HuH-7 (cell line): ENCODE data around the gene ADGRG1.
"Not testable (repeated sequence)": the region's sequence is repeated elsewhere in the genome, so short reads cannot be mapped to it uniquely, and the experiment has no call there.

ENCODE experiments used
- DNase-seq: peaks from one replicate; pipeline ENCODE4 v3.0.0; 2011; ENCODE audit warnings: low spot score

The ADGRG1 gene

DNA sequence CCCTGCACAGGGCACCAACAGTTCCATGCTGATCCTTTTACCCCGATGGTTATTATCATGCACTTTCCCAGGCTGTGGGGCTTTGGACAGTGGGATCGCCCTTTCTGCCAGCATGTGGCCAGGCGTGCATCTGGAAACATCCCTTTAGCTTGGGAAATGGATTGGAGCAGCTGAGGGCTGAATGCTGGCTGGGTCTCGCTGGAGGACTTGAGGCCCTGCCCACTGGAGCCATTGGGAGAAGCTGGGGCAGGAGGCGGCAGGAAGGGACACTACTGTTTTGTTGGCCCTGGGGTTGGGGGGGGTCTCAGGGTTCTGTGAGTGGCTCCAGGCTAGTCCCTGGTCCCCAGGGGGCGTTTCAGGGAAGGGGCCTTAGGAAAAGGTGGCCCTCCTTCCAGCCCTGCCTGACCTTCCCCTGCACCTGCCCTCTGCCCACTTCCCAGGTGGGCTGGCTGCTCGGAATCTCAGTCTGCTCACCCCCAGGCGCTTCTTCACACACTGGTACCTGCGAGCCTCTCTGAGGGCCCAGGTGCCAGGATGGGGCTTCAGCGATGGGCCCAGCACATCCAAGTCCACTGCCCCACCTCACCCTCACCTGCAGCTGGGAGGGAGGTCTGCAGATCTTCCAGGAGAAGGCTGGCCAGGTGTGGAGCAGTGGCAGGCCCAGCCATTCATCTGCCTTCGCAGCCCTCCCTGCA lies 38.1 kb downstream of the ADGRG1 start:
- no peak for DNase-seq

DNA sequence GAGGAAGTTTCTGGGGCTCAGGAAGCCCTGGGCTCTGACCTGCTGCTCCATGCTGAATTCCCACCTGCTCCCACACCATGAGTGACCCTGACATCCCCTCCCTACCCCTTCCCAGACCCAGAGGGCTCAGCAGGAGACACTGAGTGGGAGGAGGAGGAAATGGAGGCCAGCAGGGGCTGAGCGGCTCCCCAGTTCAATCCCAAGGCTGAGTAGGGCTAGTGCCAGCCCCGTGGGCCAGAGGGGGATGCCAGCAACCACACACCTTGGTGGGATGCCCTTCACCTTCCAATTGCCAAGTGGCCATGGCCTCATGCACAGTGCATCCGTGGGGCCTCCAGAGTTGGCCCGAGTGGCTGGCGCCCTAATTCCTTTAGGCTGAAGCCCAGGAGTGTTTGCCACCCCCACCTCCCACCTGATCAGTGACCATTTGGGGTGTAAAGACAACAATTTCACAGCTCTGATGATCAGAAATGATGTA lies 38.7 kb downstream of the ADGRG1 start:
- no peak for DNase-seq

DNA sequence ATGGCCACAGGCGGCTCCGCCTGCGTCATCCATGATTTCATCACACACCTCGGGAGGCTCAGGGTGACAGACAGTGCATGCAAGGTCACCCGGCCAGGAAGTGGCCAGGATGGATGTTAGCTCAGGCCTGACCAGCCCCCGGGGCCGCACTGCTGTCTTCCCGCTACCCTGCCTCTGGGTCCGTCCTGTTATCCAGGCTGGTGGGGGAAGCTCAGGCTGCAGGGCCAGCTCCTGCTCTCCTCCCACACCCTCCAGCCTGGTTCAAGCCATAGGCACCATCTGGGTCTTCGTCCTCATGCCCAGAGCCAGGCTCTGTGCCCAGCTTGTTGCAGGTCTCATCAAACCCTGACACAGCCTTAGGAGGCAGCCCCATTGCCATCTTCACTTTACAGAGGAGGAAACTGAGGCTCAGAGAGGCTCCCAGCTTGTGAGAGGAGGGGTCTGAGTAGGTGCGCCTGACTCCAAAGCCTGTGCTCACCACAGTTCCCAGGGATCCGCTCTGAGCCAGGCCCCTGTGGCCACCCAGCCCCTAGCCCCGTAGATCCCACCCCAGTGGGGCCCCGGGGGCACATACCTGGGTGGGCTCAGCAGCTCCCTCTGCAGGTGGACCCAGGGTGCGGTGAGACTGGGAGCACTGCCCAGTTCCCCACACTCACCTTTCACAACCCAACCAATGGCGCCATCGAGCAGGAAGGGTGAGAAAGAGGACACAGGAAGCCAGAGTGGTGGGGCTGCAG lies 39.3 kb downstream of the ADGRG1 start:
- DNase-seq, result peak; percentile 69

DNA sequence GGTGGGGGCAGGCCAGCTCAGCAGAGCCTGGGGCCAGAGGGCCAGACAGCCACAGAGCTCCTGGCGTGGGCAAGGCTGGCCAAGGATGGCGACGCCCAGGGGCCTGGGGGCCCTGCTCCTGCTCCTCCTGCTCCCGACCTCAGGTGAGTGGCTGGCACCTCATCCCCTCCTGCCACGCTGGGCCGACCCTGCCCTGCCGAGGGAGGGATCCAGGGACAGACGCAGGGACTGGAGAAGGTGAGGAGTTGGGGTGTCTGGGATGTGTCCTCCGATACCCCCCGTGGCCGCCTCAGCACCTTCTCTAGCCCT lies 39.8 kb downstream of the ADGRG1 start, which contains the start of gene ADGRG3:
Gene ADGRG3, plus strand, starts transcription at position 44 of the 309 bp plus-strand sequence. Its CDS starts 42 bp downstream, at position 86.
- no peak for DNase-seq

DNA sequence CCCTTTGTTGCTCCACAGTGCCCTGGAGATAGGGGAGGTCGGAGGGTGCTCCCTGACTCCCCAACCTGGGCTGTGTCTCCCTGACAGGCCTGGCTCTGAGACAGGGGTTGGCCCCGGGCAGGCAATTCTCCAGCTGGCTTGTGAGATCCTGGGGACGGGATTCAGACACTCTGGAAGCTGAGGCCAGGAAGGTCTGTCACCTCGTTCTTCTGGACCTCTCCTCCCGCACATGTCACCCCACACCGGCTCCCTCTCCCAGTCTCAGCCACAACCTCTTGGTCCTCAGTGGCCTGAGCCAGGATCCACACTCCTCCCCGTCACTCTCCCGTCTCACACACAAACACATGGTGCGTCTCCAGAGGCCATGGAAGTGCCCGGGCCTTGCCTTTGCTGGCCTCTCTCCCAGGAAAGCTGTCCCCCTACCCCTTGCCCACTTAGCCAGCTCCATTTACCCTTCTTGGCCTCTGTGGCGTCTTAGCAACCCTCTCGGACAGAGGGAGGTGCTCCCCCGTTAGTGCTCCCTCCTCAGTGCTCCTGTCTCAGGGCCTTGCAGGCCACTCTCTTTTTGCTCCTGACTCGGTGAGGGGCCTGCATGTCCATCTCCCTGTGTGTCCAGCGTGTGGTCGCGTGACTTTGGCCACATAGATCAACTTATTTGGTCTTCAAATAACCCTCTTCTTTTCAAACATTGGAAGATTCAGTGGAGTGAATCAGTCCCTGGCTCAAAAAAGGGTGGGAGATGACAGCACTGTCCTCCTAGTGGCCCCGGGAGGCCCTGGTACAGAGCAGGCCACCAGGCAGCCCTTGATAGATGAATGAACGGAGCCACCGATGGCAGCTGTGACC lies 40.4 kb downstream of the ADGRG1 start:
- DNase-seq, result no peak

DNA sequence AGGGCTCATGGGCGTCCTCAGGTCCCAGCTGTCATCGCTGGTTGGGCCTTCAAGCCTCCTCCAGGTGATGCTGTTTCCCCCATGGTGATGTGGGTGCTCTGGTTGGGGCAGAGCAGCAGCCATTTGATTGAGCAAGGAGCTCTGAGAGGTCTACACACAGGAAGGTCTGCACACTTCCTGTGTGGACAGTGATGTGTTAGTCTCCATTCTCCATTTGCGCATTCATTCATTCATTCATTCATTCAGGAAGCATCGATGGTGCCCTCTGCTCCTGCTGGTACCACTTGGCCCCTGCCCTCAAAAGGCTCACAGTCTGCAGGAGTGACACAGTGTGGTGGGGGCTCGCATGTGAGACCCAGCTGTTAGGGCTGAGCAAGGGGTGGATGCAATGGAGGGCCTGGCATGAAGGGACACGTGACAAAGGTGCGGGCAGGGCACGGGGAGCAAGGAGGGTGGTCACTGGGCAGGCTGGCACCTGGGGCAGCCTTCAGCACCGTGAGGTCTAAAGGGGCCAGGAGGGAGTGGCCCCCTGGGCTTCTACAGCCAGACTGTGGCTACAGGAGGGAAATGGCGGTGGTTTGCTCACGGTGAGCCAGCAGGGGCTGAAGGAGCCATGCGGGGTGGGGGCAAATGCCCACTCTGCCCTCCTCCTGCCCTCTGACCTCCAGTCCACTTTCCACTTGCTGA lies 41.2 kb downstream of the ADGRG1 start:
- DNase-seq, result no peak

DNA sequence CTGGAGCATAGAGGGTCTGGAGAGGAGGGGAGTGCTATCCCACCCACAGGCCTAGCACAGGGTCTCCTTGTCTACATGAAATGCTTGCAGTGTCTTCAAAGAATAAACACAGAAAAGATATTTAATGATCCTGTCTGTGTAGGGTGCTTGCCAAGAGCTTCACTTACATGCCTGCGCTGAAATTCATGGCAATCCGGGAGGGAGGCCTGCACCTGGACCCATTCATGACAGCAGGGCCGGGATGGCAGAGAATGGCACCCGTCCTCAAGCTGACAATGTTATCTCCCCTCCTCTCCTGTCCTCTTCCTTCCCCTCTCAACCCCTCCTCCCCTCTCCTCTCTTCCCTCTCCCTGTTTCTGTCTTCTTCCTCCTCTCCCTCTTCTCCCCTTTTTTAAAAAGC lies 41.8 kb downstream of the ADGRG1 start:
- no peak for DNase-seq

DNA sequence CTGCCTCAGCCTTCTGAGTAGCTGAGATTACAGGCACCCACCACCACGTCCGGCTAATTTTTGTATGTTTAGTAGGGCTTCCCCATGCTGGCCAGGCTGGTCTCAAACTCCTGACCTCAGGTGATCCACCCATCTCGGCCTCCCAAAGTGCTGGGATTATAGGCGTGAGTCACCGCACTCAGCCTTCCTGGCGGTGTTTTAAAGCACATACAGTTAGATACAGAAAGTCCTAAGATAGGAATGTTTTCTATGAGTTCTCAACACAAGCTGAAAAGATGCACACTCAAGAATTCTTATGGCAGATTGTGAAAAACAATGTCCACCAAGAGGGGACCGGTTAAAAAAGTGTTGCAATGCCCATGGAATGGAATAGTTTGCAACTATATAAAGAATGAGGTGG lies 43.0 kb downstream of the ADGRG1 start:
- DNase-seq, result not testable (repeated sequence)

DNA sequence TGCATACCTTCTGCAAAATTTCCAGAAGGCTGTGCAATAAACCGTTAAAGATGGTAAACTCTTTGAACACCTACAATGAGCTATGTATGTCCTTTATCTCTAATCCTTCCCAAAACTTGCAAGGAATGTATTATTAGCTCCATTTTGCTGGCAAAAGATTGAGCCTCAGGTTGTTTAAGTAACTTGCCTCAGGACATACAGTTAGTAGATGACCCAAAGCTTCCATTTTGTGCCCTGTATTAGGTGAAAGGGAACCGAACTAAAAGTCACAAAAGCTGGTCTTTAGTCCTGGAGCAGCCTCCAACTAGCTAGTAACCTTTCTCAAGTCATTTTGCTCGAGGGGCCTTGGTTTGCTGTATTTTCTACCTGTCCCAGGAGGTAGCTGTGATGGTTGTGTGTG lies 44.0 kb downstream of the ADGRG1 start:
- no peak for DNase-seq

DNA sequence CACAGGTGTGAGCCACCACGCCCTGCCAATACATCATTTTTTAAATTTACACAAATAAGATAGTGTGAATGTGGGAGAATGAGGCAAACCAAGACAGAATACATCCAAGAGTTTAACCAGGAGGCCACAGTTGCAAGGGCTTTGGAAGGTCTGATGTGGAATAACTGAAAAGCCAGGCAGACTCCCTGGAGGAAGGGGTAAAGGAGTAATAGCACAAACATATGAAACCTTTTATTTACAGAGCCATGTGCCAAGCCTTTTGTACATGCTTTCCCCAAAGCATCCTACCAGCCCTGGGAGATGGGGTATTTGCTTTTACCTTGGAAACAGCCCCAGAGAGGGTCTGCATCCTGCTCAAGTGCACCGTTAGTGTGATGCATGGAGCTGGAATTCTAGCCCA lies 44.4 kb downstream of the ADGRG1 start:
- no peak for DNase-seq

DNA sequence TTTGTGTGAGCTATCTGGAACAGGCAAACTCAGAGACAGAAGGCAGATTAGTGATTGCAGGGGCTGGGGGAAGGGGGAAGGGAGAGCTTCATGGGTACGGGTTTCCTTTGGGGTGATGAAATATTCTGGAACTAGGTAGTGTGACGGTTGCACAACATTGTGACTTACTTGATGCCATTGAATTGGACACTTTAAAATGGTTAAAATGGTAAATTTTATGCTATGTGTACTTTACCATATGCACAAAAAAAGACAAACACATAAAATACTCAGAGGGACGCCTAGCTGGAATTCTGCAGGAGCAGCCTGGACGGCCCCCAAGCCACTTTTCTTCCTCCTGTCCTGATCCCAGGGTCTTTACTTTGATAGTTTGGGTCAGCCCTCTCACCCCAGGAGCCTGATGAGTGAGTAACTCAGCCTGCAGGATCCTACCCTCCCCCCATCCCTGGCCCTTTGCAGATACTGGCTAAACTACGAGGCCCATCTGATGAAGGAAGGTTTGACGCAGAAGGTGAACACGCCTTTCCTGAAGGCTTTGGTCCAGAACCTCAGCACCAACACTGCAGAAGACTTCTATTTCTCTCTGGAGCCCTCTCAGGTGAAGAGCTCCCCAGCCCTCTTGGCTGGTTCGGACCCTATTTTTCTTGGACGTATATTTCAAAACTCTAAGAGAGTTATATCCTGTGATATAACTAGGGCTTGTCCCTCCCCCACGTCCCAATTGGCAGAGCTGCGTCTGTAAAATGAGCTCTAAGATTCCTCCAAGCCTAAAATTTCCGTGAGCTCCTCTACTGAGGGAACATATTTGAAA lies 47.5 kb downstream of the ADGRG1 start:
- no peak for DNase-seq

DNA sequence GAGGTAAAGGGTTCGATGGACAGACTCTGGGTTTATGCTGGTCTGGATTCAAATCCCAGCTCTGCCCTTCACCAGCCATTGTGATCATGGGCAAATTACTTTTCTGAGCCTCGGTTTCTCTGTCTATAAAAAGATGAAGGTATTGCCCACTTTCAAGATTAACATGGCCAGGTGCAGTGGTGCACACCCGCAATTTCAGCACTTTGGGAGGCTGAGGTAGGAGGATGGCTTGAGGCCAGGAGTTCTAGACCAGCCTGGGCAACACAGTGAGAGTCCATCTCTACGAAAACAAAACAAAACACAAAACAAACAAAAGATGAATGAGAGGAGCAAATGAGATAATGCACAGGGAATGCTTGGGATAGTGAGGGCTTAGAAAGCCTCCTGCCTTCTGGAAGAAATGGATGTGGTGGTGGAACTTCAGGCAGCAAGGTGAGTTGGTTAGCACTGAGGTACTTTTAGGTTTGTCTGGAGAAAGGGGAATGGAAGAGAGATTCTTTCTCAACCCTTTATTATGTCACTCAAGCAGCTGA lies 48.2 kb downstream of the ADGRG1 start:
- DNase-seq, result no peak

DNA sequence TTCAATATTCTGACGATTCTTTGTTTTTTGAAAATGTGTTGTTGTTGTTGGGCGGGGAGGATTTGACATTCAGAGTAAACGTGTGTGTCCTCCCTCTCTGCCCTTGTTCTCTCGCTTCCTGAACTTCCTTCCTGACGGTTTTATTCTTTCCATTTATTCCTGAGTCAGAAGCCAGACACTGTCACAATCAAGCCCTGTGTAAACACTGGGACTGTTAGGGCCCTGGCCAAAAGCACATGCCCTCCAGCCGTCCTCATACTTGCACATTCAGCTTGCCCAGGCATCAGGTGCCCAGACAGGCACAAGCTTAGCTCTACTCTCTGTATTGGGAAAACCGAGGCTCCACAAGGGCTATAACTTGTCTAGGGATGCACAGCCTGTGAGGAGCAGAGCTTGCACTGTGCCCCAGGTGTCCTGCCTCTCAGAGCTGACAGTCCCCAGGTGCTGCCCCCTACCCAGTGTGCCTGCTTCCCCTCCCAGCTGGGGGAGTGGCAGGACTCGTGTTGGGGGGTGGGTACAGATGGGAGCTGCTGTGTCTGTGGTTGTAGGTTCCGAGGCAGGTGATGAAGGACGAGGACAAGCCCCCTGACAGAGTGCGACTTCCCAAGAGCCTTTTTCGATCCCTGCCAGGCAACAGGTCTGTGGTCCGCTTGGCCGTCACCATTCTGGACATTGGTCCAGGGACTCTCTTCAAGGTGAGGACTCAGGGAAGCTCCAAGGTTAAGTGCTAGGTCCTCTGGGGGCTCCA lies 49.4 kb downstream of the ADGRG1 start:
- DNase-seq, result no peak

DNA sequence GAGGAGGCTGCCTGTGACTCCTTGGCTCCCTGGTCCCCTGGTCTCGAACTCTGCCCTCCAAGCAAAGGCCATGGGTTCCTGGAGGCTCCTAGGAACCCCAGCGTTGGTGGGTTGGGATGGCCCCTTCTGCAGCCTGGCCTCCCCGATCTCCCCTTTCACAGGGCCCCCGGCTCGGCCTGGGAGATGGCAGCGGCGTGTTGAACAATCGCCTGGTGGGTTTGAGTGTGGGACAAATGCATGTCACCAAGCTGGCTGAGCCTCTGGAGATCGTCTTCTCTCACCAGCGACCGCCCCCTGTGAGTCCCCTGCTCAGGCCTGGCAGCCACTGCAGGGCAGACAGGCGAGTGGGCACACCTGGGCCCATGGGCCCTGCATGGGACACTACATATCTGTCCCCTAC lies 50.6 kb downstream of the ADGRG1 start:
- no peak for DNase-seq

DNA sequence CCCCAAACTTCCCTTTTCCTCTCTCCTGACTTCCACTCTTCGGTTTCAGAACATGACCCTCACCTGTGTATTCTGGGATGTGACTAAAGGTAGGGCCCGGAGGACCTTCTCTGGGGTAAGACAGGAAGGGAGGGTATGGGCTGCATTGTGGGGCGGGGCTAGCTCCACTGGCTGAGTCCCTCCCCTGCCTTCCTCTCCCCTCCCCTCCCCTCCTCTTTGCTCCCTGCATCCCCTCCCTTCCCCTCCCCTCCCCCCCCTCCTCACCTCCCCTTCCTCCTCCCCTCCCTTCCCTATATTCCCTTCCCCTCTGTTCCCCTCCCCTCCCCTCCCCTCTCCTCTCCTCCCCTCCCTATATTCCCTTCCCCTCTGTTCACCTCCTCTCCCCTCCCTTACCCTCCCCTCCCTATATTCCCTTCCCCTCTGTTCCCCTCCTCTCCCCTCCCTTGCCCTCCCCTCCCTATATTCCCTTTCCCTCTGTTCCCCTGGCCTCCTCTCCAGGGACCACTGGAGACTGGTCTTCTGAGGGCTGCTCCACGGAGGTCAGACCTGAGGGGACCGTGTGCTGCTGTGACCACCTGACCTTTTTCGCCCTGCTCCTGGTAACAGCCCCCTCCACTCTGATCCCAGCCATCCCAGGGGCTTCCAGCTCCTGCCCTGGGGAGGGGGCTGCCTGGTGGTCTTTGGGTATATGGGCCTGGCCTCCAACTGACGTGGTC lies 51.5 kb downstream of the ADGRG1 start:
- DNase-seq, result no peak

DNA sequence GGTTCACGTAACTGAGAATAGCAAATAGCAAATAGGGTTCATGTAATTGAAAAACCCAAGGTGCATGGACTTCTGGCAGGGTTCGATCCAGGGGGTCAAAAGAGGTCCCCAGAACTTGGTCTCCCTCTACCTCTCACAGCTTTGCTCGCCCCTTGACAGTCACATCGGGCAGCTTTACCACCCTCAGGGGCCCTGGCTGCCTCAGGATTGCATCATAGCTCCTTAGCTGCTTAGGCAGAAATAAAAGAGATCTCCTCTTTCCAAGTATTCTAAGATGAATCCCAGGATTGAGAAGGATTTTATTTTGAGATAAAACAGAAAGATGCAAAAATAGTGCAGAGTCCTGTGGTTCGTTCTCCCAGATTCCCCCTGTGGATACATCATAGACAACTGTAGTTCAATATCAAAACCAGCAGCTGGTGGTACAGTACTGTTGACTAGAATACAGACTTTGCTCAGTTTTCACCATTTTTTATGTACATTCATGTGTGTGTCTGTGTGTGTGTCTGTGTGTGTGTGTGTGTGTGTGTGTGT lies 52.5 kb downstream of the ADGRG1 start:
- DNase-seq, result no peak

DNA sequence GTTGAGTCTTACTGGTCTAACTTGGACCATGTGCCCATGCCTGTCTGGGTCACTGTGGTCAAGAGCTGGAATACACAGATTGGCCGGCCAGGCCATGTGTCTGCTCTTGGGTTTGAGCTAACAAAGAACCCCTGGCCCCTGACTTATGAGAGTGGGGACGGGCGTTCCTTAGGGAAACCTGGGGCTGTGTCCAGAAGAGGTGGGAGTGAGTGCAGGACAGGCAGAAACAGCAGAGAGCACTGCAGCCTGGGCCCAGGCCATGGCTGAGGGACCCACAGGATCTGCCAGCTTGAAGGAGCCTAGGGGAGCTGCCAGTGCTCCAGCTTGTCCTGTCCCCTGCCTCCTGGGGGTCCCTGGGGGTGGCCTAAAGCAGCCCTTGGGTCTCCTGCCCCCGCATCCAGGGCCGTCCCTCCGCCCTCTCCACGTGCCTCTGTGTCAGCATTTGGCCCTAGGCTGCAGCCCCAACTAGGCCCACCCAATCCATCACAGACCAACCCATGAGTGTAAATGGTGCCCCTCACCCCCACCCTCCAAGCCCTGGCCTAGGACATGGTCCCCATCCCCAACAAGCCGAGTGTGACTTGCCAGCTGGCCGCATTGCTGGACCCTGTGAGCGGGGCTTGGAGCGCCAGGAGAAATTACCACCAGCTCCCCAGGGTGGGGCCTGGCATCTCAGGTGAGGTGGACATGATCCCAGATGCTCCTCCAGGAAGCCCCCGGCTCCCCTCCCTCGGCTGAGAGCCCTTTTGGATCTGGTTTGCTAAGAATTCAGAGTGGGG lies 53.7 kb downstream of the ADGRG1 start:
- no peak for DNase-seq

DNA sequence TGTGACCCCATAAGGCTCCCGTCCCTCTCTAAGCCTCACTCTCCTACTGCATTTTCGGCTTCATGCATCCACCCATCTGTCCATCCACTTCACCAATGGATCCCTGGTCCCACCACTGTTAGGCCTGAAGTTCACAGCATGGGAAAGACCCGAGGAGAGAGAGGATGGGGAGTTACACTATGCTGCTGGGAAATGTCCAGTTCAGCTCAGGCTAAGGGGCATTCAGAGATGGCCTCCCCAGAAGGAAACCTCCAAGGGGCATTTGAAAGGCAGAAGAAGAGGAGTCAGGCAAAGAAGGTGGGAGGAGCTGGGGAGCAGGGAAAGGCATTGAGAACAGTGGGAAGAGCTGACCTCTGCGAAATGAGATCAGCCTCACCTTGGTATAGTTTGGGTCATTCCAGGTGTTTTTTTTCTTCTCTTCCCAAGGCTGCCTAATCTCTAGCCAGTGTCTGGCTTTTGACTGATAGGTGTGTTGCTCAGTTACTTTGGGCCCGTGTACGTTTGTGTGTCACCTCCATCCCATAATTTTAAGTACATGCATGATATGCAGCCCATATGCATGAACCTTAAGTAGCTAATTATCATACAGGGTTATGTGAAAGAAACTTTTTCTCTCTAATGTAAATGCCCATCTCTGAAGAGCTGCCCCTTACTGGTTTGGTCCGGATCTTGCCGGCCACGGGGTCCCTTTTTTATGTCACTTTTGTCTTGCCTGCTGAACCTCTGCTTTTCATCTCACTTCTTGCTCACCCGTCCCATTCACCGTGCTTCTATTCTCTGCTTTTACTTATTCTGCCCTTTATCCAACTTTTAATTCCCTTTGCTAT lies 54.6 kb downstream of the ADGRG1 start:
- no peak for DNase-seq
